ENCODE measurements around the gene CLBA1.

The CLBA1 gene

GRCh38 chr14:105005929-105006830, 20.6 kb downstream of the CLBA1 start:
- DNase-seq (ENCODE audit: low read depth): no peak

DNA sequence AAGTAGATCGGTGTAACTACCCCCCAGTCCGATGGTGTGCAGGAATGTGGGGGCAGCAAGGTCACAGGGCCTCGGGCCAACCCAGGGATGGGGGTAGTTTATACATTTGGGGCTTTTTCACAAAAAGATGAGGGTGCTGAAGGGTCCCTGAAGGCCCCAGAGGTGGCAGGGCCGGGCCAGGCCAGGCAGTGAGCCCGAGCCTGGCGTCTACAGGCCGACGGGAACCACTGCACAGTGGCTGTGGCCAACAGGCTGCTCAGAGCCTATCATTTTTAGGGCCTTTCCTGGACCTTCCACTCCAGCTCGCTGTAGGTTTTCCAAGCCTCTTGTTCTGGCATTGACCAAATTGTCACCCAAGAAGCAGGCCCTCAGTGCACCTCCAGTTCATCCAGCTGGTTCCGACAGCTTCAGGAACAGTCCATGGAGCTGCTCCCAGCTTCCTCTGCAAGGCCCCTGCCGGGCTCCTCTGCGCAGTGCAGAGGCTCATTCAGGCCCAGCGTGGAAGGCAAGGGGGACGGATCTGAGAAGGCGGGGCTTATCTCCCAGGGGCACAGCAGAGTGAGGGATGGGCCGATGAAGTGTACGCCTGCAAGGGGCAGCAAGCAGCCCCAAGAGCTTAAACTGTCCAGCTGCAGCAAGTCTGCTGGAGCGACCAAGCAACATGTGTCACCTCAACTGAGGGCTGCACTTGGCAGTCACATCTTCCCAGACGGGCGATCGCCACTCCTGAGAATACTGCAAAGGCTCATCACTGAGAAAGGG, 21.4 kb downstream of the CLBA1 start:
- no peak for DNase-seq (ENCODE audit: low read depth)

GRCh38 chr14:105007593-105008264, 22.1 kb downstream of the CLBA1 start:
- no peak for DNase-seq (ENCODE audit: low read depth)

DNA sequence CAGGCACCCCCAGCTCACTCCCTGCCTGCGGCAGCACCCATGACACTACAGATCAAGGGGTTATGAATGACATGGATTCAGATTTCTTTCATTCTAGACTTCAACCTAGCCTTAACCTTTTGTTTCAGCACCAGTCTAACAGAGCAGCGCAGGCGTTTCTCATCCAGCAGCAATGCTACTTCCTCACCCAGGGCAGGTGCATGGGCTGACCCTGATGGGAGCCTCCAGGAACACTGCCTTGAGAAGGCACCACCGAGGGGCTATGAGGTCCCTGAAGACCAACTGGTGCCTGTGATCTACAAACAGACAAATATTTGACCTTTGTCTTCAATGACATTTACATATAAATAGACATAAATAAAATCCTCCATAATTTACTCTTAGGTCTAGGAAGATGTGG, 24.5 kb downstream of the CLBA1 start:
- DNase-seq (ENCODE audit: low read depth): no peak

GRCh38 chr14:105010891-105011291, 25.3 kb downstream of the CLBA1 start:
- no peak for DNase-seq (ENCODE audit: low read depth)

DNA sequence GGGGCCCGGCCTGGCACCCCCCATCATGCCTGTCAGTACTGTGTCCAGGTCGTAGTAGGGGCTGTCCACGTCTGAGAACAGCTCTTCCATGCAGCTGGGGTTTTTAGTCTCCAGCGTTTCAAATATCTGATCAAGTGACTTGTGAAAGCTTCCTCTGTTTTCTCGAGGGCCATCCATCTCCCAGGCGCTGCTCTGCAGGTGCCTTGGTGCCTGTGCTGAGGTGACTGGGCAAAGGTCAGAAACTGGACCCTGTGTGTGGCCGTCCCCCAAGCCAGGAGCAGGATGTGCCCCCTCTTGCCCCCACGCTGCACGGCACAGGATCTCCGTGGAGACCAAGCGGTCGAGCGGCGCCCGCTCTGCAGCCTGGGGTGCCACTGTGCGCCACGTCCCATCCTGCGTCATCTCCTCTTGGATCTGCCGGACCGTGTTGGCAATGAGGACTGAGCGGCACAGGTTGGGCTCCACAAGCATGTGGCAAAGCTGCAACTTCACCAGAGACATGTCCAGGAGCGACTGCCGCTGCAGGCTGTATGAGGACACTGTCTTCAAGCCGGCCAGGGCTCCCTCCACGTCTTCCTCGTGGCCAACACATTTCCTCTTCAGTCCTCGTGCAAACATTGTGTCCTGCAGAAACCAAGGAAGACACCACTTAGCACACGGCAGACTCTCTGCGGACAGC, 25.9 kb downstream of the CLBA1 start:
- DNase-seq (ENCODE audit: low read depth): no peak

DNA sequence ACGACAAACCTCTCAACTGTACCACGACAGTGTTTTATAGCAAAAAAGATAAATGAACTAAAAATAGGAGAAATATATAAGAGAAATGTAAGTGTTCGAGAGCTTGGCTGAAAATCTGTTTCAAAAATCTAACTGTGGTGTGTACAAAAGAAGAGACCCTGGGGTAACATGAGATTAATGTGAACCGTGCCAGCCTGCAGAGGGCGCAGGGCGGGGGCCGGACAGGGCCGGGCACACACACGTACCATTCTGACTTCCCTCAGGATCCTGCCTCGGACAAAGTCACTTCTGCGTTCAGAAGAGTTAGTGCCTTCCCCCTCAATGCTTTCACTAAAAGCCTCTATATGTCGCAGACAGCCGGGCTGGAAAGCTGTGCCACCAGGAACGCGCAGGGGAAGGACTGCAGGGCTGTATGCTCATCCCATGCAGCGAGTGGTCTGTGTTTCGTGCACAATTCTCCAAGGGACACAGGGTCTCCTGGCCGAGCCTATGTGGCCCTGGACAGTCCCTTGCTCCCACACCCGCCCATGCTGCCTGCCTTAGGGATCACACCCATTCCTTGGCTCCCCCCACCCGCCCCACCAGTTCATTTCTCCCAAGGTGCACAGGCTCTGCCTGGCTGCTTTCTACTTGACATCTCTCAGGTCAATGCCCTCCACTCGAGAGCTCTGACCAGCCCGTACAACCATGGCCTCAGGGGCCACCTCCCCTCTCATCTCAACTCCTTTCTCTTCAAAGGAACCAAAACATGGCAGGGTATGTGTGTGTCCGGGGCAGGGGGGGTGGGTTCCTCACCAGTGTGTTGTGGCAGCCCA, 26.8 kb downstream of the CLBA1 start:
- no peak for DNase-seq (ENCODE audit: low read depth)

GRCh38 chr14:105013150-105013785, 27.7 kb downstream of the CLBA1 start:
- no peak for DNase-seq (ENCODE audit: low read depth)

GRCh38 chr14:105014032-105014431, 28.4 kb downstream of the CLBA1 start:
- no peak for DNase-seq (ENCODE audit: low read depth)

GRCh38 chr14:105014631-105015030, 29.0 kb downstream of the CLBA1 start:
- no peak for DNase-seq (ENCODE audit: low read depth)

- DNase-seq (ENCODE audit: low read depth): no peak
Measured at GRCh38 chr14:105015242-105015641, 29.7 kb downstream of the CLBA1 start.

DNA sequence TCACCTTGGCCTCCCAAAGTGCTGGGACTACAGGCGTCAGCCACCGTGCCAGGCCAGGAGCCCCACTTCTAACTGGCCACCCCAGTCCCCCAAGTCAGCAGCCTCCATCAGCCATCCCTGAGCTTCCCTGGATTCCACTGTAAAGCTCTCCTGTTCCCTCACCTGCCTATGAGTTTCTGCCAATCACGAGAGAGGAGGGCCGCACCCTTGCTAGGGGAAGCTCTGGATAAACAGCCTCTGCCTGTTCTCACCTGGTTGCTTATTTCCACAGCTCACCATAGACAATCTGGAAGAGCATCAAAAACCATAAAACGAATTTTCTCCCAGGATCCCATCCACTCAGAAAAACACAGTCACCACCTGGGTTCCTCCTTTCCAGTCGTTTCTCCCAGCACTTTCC, 30.3 kb downstream of the CLBA1 start:
- DNase-seq (ENCODE audit: low read depth): no peak

GRCh38 chr14:105018414-105018813, 32.8 kb downstream of the CLBA1 start:
- no peak for DNase-seq (ENCODE audit: low read depth)

DNA sequence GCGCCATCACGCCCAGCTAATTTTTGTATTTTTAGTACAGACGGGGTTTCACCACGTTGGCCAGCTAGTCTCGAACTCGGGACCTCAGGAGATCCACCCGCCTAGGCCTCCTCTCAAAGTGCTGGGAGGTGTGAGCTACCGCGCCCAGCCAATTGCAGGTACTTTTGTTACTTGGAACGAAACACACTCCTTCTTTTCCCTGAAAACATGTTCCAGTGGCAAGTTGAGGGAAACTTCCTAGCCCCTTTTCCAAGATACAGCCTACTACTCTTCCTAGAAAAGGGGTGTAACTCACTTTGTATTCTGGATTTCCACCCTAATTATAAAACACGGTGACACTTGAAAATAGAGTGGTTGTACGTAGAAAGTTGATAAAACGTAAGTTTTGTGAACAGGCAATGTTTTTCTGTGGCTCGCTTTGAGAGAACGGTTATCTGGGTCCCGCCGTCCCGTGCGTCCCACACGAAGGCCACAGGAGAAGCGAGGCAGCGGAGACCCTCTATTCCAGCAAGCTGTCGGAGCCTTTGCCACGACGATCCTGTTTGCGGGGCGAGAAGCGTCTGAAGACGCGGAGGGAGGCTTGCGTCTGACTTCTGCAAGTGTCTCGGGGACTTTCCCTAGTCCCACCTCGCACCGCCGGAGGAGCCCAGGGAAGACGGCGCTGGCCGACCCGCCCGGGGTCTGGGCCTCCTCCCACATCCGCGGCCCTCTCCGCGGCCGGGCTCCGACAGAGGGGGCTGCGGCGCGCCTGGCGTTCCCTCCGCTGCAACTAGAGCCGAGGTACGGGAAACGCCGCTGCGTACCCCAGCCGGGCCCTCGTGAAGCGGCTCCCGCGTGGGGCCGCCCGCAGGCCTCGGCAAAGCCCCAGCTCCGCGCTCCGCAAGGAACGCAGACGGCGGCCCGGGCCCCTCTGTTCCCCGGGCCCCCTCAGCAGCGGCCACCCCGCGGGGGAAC, 34.5 kb downstream of the CLBA1 start:
- no peak for DNase-seq (ENCODE audit: low read depth)

- DNase-seq (ENCODE audit: low read depth): peak; percentile 61
Measured at GRCh38 chr14:105020815-105021655, 35.4 kb downstream of the CLBA1 start, which contains the start of gene CDCA4. CDCA4 (minus strand) TSS chr14:105021083; CDS start chr14:105011929, 9,154 bp downstream.

DNA sequence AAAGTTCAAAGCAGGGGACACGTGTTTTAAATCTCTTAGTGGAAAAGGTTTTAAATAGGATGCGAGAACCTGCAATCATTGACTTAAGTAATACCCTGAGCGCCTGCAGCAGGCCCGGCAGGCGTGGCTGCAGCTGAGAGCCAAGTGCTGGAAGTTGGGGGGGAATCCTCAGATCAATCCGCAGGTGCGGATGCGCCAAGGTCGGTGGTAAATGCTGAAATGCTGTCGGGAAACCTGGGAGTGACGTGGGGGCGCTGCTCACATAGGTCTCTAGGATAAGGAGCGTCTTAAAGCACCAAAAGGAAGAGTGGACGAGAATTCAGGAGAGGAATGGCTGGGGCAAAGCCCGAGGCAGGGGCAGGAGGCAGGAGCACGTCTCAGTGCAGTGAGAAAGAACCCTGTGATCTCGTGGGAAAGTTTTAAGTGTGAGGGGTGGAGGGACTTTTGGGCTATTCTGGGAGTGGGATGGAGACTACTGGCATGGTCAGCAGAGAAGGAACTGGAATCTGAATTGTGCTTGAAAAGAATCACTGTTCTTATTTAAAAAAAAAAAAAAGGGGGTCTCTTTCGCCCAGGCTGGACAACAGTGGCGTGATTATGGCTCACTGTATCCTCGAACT, 36.2 kb downstream of the CLBA1 start:
- no peak for DNase-seq (ENCODE audit: low read depth)

GRCh38 chr14:105022276-105022670, 36.7 kb downstream of the CLBA1 start:
- DNase-seq (ENCODE audit: low read depth): no peak

DNA sequence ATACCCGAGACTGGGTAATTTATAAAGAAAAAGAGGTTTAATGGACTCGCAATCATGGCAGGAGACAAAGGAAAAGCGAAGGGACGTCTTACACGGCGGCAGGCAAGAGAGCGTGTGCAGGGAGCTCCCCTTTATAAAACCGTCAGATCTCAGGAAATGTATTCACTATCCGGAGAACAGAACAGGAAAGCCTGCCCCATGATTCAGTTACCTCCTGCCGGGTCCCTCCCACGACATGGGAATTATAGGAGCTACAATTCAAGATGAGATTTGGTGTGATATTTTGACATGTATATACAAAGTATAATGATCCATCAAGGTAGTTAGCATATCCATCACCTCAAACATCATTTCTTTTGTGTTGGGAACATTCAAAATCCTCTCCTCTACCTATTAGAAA, 37.6 kb downstream of the CLBA1 start:
- DNase-seq (ENCODE audit: low read depth): no peak

Data from GM04503 (cell line).